A549 (cell line): ENCODE results near the gene ZNF229. TPM values are rescaled to one million over a fixed set of nuclear protein-coding genes. Genes with fewer than 3 reads are reported as not detected.

Source experiments
- ATAC-seq, 2 experiments: fragments of 200-7000 bp in 1 of 2; fragments of >200 bp in 1 of 2; cut with Nextera tagmentation in 1 of 2; cut with Tn5 transposase in 1 of 2; 3 replicates each; pipeline versions ENCODE4 v1.8.0 to v1.9.1; 2018 to 2020; ENCODE audit warnings: mild to moderate bottlenecking in 1 of 2, moderate library complexity in 1 of 2
- CTCF ChIA-PET: fragments of 300-600 bp; sonication (Branson Sonifier 250); formaldehyde crosslinking; extraction: SDS; loops from one replicate; lab custom pipeline; 2021; ENCODE audit warnings: antibody characterized with exemption, inconsistent platforms; lab: Yijun Ruan, JAX
- POLR2A ChIA-PET: fragments of 350-600 bp; formaldehyde crosslinking; extraction: SDS; loops from one replicate; lab custom pipeline; 2021; ENCODE audit warnings: antibody characterized with exemption, inconsistent platforms; lab: Yijun Ruan, JAX
- DNase-seq, 2 experiments: peaks; one replicate each; pipeline versions ENCODE4 v3.0.0 to v3.0.0-alpha.2; 2011 to 2016; ENCODE audit warnings: low read depth in 1 of 2, low spot score in 1 of 2
- FAIRE-seq: peaks from 2 replicates; lab custom pipeline; 2011; peaks lifted over from hg19 to GRCh38; lab: Jason Lieb, UNC
- H3K27ac ChIP-seq, 2 experiments: fragments of >200 bp; sonication (Bioruptor Twin); formaldehyde crosslinking; 3 replicates each; pipeline ENCODE4 v1.5.1; 2016 to 2017
- H3K4me1 ChIP-seq: fragments of >200 bp; sonication (Bioruptor Twin); formaldehyde crosslinking; 3 replicates; pipeline ENCODE4 v1.6.1; 2016
- H3K4me2 ChIP-seq: fragments of >200 bp; sonication (Bioruptor Twin); formaldehyde crosslinking; 3 replicates; pipeline ENCODE4 v1.6.1; 2016
- H3K4me3 ChIP-seq: fragments of >200 bp; sonication (Bioruptor Twin); formaldehyde crosslinking; 3 replicates; pipeline ENCODE4 v1.5.1; 2016
- H3K9me3 ChIP-seq: fragments of >200 bp; sonication (Bioruptor Twin); formaldehyde crosslinking; 3 replicates; pipeline ENCODE4 v1.6.1; 2016
- ATOH8 ChIP-seq: fragments of 250-450 bp; sonication (Bioruptor Pico); IDR thresholded peaks from 2 replicates; pipeline ENCODE4 v1.5.0; 2020; ENCODE audit warnings: low read depth, mild to moderate bottlenecking, moderate library complexity
- BCL3 ChIP-seq: fragments of >200 bp; sonication (Bioruptor Twin); formaldehyde crosslinking; IDR thresholded peaks from 3 replicates; pipeline ENCODE4 v1.6.1; 2016
- CBX2 ChIP-seq: fragments of 200-600 bp; sonication (generic); IDR thresholded peaks from 2 replicates; pipeline ENCODE4 v1.6.1; 2016; ENCODE audit warnings: low read depth, mild to moderate bottlenecking, borderline replicate concordance
- CEBPB ChIP-seq, 2 experiments: fragments of >200 bp in 1 of 2; sonication (Bioruptor Twin) in 1 of 2; formaldehyde crosslinking in 1 of 2; IDR thresholded peaks; 2 replicates each; pipeline ENCODE4 v1.6.1; 2012 to 2016
- CTCF ChIP-seq: fragments of >200 bp; sonication (Bioruptor Twin); formaldehyde crosslinking; IDR thresholded peaks from 3 replicates; pipeline ENCODE4 v1.5.1; 2016
- E2F6 ChIP-seq: IDR thresholded peaks from 2 replicates; pipeline ENCODE4 v1.6.1; 2012; ENCODE audit warnings: low read depth, borderline replicate concordance
- EHF ChIP-seq: fragments of 250-450 bp; sonication (Bioruptor Pico); IDR thresholded peaks from 2 replicates; pipeline ENCODE4 v1.5.0; 2020; ENCODE audit warnings: mild to moderate bottlenecking
- ESRRA ChIP-seq: fragments of 150-350 bp; IDR thresholded peaks from 2 replicates; pipeline ENCODE4 v1.6.1; 2014; ENCODE audit warnings: mild to moderate bottlenecking, low read length, borderline replicate concordance
- FOSL2 ChIP-seq, 2 experiments: fragments of 450-650 bp in 1 of 2; fragments of >200 bp in 1 of 2; sonication (Bioruptor Twin) in 1 of 2; formaldehyde crosslinking; IDR thresholded peaks; 2 replicates each; pipeline versions ENCODE4 v1.5.0 to v1.6.1; 2016 to 2020; ENCODE audit warnings: mild to moderate bottlenecking in 1 of 2, moderate library complexity in 1 of 2
- HOXB13 ChIP-seq: fragments of 250-450 bp; sonication (Bioruptor Pico); IDR thresholded peaks from 2 replicates; pipeline ENCODE4 v1.5.0; 2020; ENCODE audit warnings: low read depth, mild to moderate bottlenecking, moderate library complexity
- HOXB5 ChIP-seq: fragments of 250-450 bp; sonication (Bioruptor Pico); IDR thresholded peaks from 2 replicates; pipeline ENCODE4 v1.5.0; 2020; ENCODE audit warnings: mild to moderate bottlenecking, moderate library complexity
- JUN ChIP-seq, 2 experiments: fragments of >200 bp; sonication (Bioruptor Twin); formaldehyde crosslinking; IDR thresholded peaks; 2 replicates in 1 of 2; 3 replicates in 1 of 2; pipeline ENCODE4 v1.6.1; 2016 to 2017
- KDM1A ChIP-seq: fragments of 200-600 bp; sonication (generic); IDR thresholded peaks from 2 replicates; pipeline ENCODE4 v1.6.1; 2016; ENCODE audit warnings: low read depth, mild to moderate bottlenecking
- MAFK ChIP-seq: fragments of 450-650 bp; IDR thresholded peaks from 2 replicates; pipeline ENCODE4 v1.6.1; 2014; ENCODE audit not compliant: partially characterized antibody
- MAX ChIP-seq: IDR thresholded peaks from 2 replicates; pipeline ENCODE4 v1.6.1; 2012
- MAZ ChIP-seq: fragments of 150-350 bp; IDR thresholded peaks from 2 replicates; pipeline ENCODE4 v1.6.1; 2014; ENCODE audit warnings: antibody characterized with exemption, low read depth, low read length, borderline replicate concordance
- NFE2L2 ChIP-seq: fragments of 150-350 bp; conservative IDR thresholded peaks from 2 replicates; pipeline ENCODE4 v1.6.1; 2014; ENCODE audit warnings: low read length
- PBX3 ChIP-seq: IDR thresholded peaks from 2 replicates; pipeline ENCODE4 v1.6.1; 2012
- POLR2A ChIP-seq: IDR thresholded peaks from 2 replicates; pipeline ENCODE4 v1.6.1; 2012; ENCODE audit warnings: mild to moderate bottlenecking, low read length
- TP53 ChIP-seq: fragments of 250-450 bp; sonication (Bioruptor Pico); IDR thresholded peaks from 2 replicates; pipeline ENCODE4 v1.5.0; 2021; ENCODE audit warnings: mild to moderate bottlenecking, moderate library complexity
- USF2 ChIP-seq: fragments of 450-650 bp; IDR thresholded peaks from 2 replicates; pipeline ENCODE4 v1.6.1; 2014; ENCODE audit warnings: antibody characterized with exemption
- ZFP36 ChIP-seq: fragments of 450-650 bp; IDR thresholded peaks from 2 replicates; pipeline ENCODE4 v1.6.1; 2014; ENCODE audit warnings: borderline replicate concordance; ENCODE audit not compliant: partially characterized antibody
- WGBS: methylation state at CpG from one replicate; pipeline ENCODE4 v1.1.6; 2017; ENCODE audit errors: missing lambda C conversion rate; 5-methylcytosine and 5-hydroxymethylcytosine counted together
- polyA minus RNA-seq: library from RNA; depleted of rRNA, polyadenylated mRNA; stranded (reverse); fragments of >200 nt; gene quantifications from 2 replicates; pipeline ENCODE4 v1.2.3, GENCODE V29; 2011; rRNA and poly(A)+ RNA removed
- polyA plus RNA-seq, 4 experiments: library from polyadenylated mRNA; depleted of rRNA in 3 of 4; stranded (reverse); fragments of >200 nt; fragmentation: RNase III in 1 of 4; extraction: RNeasy Plus Mini Kit Qiagen cat#74134 plus additional on column Dnase treatment in 1 of 4; gene quantifications; 2 replicates in 3 of 4; 3 replicates in 1 of 4; pipeline ENCODE4 v1.2.3, GENCODE V29; 2011 to 2017

The ZNF229 gene
- polyA plus RNA-seq (2011; rRNA removed) (6.7 and 10.0 TPM in 2 replicates), polyA plus RNA-seq (2017; fragmentation: RNase III; extraction: RNeasy Plus Mini Kit Qiagen cat#74134 plus additional on column Dnase treatment) (5.3 to 5.7 TPM (median 5.5 TPM) in 3 replicates), polyA minus RNA-seq (9.1 and 11.9 TPM in 2 replicates)
- polyA plus RNA-seq (2012; cell fraction: cytosol; rRNA removed): 1.3 and 1.8 TPM in 2 replicates
- 1.5 and 2.3 TPM in 2 replicates for polyA plus RNA-seq (2012; cell fraction: nucleus; rRNA removed)

GRCh38 chr19:44447916-44448674 lies at the start of gene ZNF229:
Gene ZNF229 (minus strand): TSS chr19:44448472. CDS start chr19:44442847, 5,625 bp downstream.
- H3K9me3 ChIP-seq: peaks cover 96% of the 10 kb centered on the region
- CTCF ChIA-PET: interaction anchor here (0.8 kb wide), 1 partner anchor 149 kb away, joined by 3 read pairs; no protein-coding TSS in a partner anchor
- H3K4me3 ChIP-seq: peak within 1 kb of the TSS; percentile 71
- FAIRE-seq (peak; percentile 99), DNase-seq (peak; percentile 92 to 99), ATAC-seq (peak; percentile 99 to 100)
- peak within 1 kb of the TSS; percentile 77 for H3K4me2 ChIP-seq
- no peaks in the 10 kb centered on the region for H3K4me1 ChIP-seq
- TF ChIP-seq POLR2A (peak; percentile 23; the same call in 1 of the 2 replicates), TP53 (CRISPR knock-in tag) (peak; percentile 82; the same call in 1 of the 2 replicates), MAX (peak; percentile 96), FOSL2 (IDR thresholded peaks at IDR 0.05) (no peak), FOSL2 (CRISPR knock-in tag; IDR thresholded peaks at IDR 0.05) (0 out of 2 replicates have a peak, but pooled peaks have one; percentile 32), EHF (CRISPR knock-in tag) (peak; percentile 41; the same call in 1 of the 2 replicates), PBX3 (no peak), ESRRA (no peak), ZFP36 (no peak), KDM1A (no peak), MAZ (no peak), HOXB13 (peak; percentile 62; the same call in 1 of the 2 replicates), BCL3 (no peak), NFE2L2 (peak; percentile 22; the same call in 1 of the 2 replicates), CEBPB (IDR thresholded peaks at IDR 0.05) (peak in 1 of 2 experiments; percentile 25; a peak in 1 of 4 replicates), CBX2 (no peak), ATOH8 (CRISPR knock-in tag) (0 out of 2 replicates have a peak, but pooled peaks have one; percentile 36), HOXB5 (CRISPR knock-in tag) (peak; percentile 77; the same call in 1 of the 2 replicates), USF2 (no peak), E2F6 (peak; percentile 76; the same call in 1 of the 2 replicates), JUN (IDR thresholded peaks at IDR 0.05) (peak in 1 of 2 experiments; percentile 67; a peak in 1 of 5 replicates), CTCF (no peak), MAFK (peak; percentile 25)
- H3K27ac ChIP-seq: peak within 1 kb of the TSS; percentile 52 to 76
- POLR2A ChIA-PET: no interaction called here
- WGBS: 9% methylated on average over 45 of the region's 45 CpGs
